ENCODE measurements around the gene ZNF23.

Gene ZNF23

GRCh38 chr16:71425746-71426068 lies 36.3 kb downstream of the ZNF23 start:
- DNase-seq: no peak

- DNase-seq: no peak
Measured at GRCh38 chr16:71424626-71425025, 37.4 kb downstream of the ZNF23 start.

GRCh38 chr16:71423865-71424264 lies 38.2 kb downstream of the ZNF23 start:
- DNase-seq: no peak

GRCh38 chr16:71423016-71423415 lies 39.0 kb downstream of the ZNF23 start:
- DNase-seq: no peak

- peak; percentile 19 for DNase-seq
Measured at GRCh38 chr16:71421911-71422310, 40.1 kb downstream of the ZNF23 start.

GRCh38 chr16:71414038-71414437 lies 48.0 kb downstream of the ZNF23 start:
- no peak for DNase-seq

GRCh38 chr16:71413341-71413740 lies 48.7 kb downstream of the ZNF23 start:
- DNase-seq: no peak

GRCh38 chr16:71412270-71413160 lies 49.5 kb downstream of the ZNF23 start:
- peak; percentile 64 for DNase-seq

- no peak for DNase-seq
Measured at GRCh38 chr16:71410146-71410545, 51.9 kb downstream of the ZNF23 start.

GRCh38 chr16:71409011-71409775 lies 52.9 kb downstream of the ZNF23 start:
- no peak for DNase-seq

- no peak for DNase-seq
Measured at GRCh38 chr16:71408536-71408935, 53.5 kb downstream of the ZNF23 start.

GRCh38 chr16:71407731-71408130 lies 54.3 kb downstream of the ZNF23 start:
- no peak for DNase-seq

- DNase-seq: no peak
Measured at GRCh38 chr16:71406724-71407123, 55.3 kb downstream of the ZNF23 start.

- no peak for DNase-seq
Measured at GRCh38 chr16:71406316-71406715, 55.7 kb downstream of the ZNF23 start.

- no peak for DNase-seq
Measured at GRCh38 chr16:71404364-71404763, 57.7 kb downstream of the ZNF23 start.

- no peak for DNase-seq
Measured at GRCh38 chr16:71402674-71403073, 59.4 kb downstream of the ZNF23 start.

GRCh38 chr16:71402007-71402406 lies 60.0 kb downstream of the ZNF23 start:
- DNase-seq: no peak

GRCh38 chr16:71399801-71400563 lies 62.1 kb downstream of the ZNF23 start:
- DNase-seq: no peak
